ENCODE data around the gene KCNH8.
A peak's percentile ranks its signal among the peaks of the same experiment; 100 is the strongest.

KCNH8 gene

DNA sequence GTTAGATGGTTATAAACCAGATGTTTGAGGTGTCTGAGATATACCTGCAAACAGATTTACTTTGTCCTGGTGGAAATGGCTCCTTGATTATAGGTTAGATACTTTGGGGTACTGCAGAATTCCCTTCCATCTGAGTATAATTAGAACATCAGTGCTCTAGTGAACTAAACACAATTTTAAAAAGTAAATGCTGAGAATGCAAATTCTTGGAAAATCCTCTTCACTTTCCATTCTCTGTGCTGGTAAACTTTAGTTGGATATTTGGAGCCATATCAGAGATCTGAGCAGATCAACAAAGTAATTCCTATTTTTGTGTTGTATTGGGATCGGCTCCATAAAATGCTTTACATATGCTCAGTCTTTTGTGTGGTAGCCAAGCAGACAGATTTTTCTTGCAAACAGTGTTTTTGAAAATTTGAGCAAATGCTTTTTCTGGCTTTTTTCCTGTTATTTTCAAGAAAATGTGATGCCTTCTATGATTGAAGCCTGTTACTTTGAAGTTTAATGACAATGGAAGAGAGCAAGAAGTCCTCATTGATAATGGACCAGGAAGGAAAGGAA is 37.9 kb upstream of the KCNH8 start:
- no peak overlapping the region for H3K4me3 ChIP-seq (ENCODE audit: control insufficient read depth, low read depth, low read length)
- DNase-seq (ENCODE audit: low read depth), result no peak
- TF ChIP-seq, protein P1, sequence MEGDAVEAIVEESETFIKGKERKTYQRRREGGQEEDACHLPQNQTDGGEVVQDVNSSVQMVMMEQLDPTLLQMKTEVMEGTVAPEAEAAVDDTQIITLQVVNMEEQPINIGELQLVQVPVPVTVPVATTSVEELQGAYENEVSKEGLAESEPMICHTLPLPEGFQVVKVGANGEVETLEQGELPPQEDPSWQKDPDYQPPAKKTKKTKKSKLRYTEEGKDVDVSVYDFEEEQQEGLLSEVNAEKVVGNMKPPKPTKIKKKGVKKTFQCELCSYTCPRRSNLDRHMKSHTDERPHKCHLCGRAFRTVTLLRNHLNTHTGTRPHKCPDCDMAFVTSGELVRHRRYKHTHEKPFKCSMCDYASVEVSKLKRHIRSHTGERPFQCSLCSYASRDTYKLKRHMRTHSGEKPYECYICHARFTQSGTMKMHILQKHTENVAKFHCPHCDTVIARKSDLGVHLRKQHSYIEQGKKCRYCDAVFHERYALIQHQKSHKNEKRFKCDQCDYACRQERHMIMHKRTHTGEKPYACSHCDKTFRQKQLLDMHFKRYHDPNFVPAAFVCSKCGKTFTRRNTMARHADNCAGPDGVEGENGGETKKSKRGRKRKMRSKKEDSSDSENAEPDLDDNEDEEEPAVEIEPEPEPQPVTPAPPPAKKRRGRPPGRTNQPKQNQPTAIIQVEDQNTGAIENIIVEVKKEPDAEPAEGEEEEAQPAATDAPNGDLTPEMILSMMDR (conservative IDR thresholded peaks at IDR 0.05; ENCODE audit: control insufficient read depth, insufficient read depth, low read depth, low read length), result no peak

DNA sequence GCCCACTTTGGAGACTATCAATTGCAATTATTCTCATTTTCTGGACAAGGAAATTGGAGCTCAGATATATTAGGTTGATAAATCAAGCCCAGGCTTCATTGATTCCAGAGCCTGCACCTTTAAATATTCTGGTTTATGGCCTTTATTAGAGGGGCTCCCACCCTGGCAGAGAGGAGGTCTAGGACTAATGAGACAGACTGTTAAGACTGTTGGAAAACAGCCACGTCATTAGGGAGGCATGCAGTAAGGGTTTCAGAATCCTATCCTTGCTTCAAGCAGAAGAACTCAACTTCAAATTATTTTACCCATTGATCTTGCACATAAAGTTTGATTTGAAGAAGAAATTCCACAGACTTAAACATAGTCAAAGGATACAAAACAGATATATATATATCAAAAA is 33.8 kb upstream of the KCNH8 start:
- TF ChIP-seq, protein P1 (conservative IDR thresholded peaks at IDR 0.05; ENCODE audit: control insufficient read depth, insufficient read depth, low read depth, low read length), result no peak
- H3K4me3 ChIP-seq (ENCODE audit: control insufficient read depth, low read depth, low read length), result no peak overlapping the region
- no peak for DNase-seq (ENCODE audit: low read depth)

DNA sequence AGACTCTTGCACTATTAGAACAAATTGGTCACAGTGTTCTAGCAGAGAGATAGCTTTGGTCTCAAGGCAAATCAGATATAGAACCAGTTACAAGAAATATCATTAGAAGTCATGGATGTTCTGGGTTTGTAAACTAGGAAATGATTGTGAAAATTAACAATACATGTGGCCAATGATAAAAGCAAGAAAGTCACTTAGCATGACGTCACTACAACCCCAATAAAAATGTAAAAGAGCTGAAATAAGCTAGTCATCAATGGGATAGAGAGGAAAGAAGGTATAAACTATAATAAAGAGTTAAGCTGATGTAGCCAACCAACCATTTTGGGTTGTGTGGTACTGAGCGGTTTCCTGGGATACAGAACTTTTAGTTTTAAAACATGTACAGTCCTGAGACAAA is 32.1 kb upstream of the KCNH8 start:
- DNase-seq (ENCODE audit: low read depth), result no peak
- no peak overlapping the region for H3K4me3 ChIP-seq (ENCODE audit: control insufficient read depth, low read depth, low read length)
- TF ChIP-seq, protein P1 (conservative IDR thresholded peaks at IDR 0.05; ENCODE audit: control insufficient read depth, insufficient read depth, low read depth, low read length), result no peak

DNA sequence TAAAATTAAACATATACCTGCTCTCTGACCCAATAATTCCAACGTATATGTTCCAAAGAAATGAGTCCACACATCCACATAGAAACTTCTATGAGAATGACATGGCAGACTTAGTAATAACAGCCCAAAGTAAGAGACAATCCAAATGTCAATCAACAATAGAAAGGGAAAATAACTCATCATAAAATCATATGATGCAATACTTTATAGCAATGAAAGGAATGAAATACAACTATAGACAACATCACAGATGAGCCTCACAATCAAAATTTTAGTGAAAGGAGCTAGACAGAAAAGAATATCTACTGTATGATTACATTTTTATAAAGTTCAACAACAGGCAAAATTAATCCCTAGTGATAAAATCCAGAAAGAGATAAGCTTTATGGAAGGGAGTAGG is 23.6 kb upstream of the KCNH8 start:
- H3K4me3 ChIP-seq (ENCODE audit: control insufficient read depth, low read depth, low read length), result no peak overlapping the region
- DNase-seq (ENCODE audit: low read depth), result no peak
- TF ChIP-seq, protein P1 (conservative IDR thresholded peaks at IDR 0.05; ENCODE audit: control insufficient read depth, insufficient read depth, low read depth, low read length), result no peak

DNA sequence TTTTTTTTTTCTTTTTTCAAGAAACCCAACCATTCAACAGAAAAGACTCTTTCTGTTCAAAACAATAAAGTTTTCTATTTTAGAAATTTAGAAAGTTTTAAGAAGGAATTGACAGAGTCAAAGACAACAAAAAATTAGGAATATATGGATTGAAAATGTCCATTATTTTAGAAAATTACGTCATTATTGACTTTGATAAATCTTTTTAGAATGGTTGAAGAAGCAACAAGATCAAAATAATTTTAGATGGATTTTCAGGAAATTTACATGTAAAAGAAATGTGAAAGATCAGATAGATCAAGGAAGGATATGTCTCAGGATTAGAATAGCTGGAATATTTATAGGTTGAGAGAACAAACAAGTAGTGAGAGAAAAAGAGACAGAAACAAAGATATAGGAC is 8.4 kb upstream of the KCNH8 start:
- TF ChIP-seq, protein P1 (conservative IDR thresholded peaks at IDR 0.05; ENCODE audit: control insufficient read depth, insufficient read depth, low read depth, low read length), result no peak
- no peak for DNase-seq (ENCODE audit: low read depth)
- no peak overlapping the region for H3K4me3 ChIP-seq (ENCODE audit: control insufficient read depth, low read depth, low read length)

DNA sequence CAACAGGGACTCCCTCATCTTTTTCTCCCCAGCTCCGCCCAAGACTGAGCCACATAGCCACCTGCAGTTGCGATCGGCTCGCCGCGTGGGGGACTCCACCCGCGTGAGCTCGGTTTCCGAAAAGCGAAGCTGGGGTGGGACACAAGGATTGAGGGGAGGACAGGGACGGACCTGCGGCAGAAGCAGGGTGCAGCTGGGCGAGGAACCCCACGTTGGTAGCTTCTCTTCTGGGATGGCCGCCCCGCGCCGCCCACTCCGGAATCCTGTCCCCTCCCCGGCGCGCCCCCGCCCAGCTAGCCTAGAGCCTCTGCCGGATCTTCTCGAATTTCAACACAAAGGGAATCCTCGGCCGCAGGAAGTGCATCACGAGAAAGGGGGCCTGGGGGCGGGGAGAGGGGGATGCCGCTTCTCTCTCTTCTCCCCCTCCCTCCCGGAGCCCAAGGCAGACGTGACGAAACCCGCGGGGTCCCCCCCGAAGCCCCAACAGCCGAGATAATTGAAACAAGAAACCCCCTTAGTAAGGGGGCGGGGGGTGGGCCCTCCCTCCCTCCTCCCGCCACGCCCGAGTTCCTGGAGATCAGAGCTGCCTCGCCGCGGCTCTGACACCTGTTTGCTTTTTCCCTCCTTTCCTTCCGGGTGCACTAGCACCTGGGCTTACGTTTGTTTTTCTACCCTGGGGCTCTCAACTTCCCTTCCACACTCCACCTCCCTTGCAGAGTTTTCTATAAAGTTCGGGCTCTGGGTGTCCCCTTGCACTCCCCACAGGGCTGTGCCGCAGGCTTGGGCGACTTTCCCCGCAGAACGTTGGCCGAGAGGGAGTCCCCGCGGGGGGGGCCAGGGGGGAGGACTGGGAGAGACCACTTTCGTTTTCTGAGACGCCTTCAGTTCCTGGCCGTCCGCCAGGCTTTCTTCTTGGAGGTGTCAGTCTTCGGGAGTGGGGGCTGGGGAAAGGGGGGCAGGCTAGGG is 1.3 kb upstream of the KCNH8 start:
- DNase-seq (ENCODE audit: low read depth), result peak; percentile 19
- H3K4me3 ChIP-seq (ENCODE audit: control insufficient read depth, low read depth, low read length), result peak overlapping the region; percentile 47
- TF ChIP-seq, protein P1 (conservative IDR thresholded peaks at IDR 0.05; ENCODE audit: control insufficient read depth, insufficient read depth, low read depth, low read length), result peak; percentile 16

Measured in fibroblast of mammary gland (primary cell).